ENCODE results near the gene SORBS2.

- TF ChIP-seq GABPA (IDR thresholded peaks at IDR 0.05; ENCODE audit: borderline replicate concordance, insufficient read depth, low read length) (no peak), POLR2AphosphoS5 (IDR thresholded peaks at IDR 0.05; ENCODE audit: low read depth, low read length) (no peak), CTCF (IDR thresholded peaks at IDR 0.05; ENCODE audit: control extremely low read depth in 1 of 3, insufficient read depth in 1 of 3, low read depth in 1 of 3, low read length in 3 of 3) (no peak), SIX5 (IDR thresholded peaks at IDR 0.05; ENCODE audit: low read depth, low read length) (no peak), EP300 (IDR thresholded peaks at IDR 0.05; ENCODE audit: borderline replicate concordance in 1 of 2, low read depth in 2 of 2, low read length in 2 of 2) (no peak), SRF (IDR thresholded peaks at IDR 0.05; ENCODE audit: low read depth, low read length) (no peak), SP1 (IDR thresholded peaks at IDR 0.05; ENCODE audit: low read depth, low read length) (no peak), FOSL1 (IDR thresholded peaks at IDR 0.05; ENCODE audit: insufficient read depth, low read depth, low read length) (no peak), CREB1 (IDR thresholded peaks at IDR 0.05) (no peak), BACH1 (IDR thresholded peaks at IDR 0.05; ENCODE audit: low read length) (no peak), KDM1A (IDR thresholded peaks at IDR 0.05; ENCODE audit: borderline replicate concordance, low read length) (no peak), NANOG (IDR thresholded peaks at IDR 0.05; ENCODE audit: insufficient read depth, low read depth, low read length, poor library complexity, severe bottlenecking) (no peak), TAF1 (IDR thresholded peaks at IDR 0.05; ENCODE audit: low read depth, low read length) (no peak), POLR2A (IDR thresholded peaks at IDR 0.05; ENCODE audit: control extremely low read depth in 1 of 2, low read depth in 2 of 2, low read length in 2 of 2) (no peak)
Measured at GRCh38 chr4:185590982-185591381, 221.0 kb downstream of the SORBS2 start.
